GM23338 (cell line): ENCODE data around the gene VAV3. TPM values are rescaled to one million over a fixed set of nuclear protein-coding genes. Genes with fewer than 3 reads are reported as not detected.

ENCODE experiments used
- ATAC-seq: fragments of 200-7000 bp; cut with Tn5 transposase; 3 replicates; pipeline ENCODE4 v1.9.1; 2020
- DNase-seq: peaks from one replicate; pipeline ENCODE4 v3.0.0-alpha.2; 2015; ENCODE audit warnings: low spot score
- H2AFZ ChIP-seq: fragments of 200-600 bp; sonication (generic); 2 replicates; pipeline ENCODE4 v1.8.0; 2016; ENCODE audit warnings: antibody characterized with exemption, mild to moderate bottlenecking, moderate library complexity
- H3F3A ChIP-seq: fragments of 200-600 bp; sonication (generic); replicated peaks from 2 replicates; pipeline ENCODE4 v1.8.0; 2017; ENCODE audit warnings: antibody characterized with exemption, mixed run types, low read depth
- H3K27ac ChIP-seq: fragments of 200-600 bp; sonication (generic); 2 replicates; pipeline ENCODE4 v1.6.1; 2016; ENCODE audit warnings: low read depth
- H3K27me3 ChIP-seq: fragments of 200-600 bp; sonication (generic); 2 replicates; pipeline ENCODE4 v1.8.0; 2016; ENCODE audit warnings: mild to moderate bottlenecking, mixed run types, moderate library complexity; ENCODE audit not compliant: insufficient read depth
- H3K36me3 ChIP-seq: fragments of 200-600 bp; sonication (generic); 2 replicates; pipeline ENCODE4 v1.8.0; 2016; ENCODE audit warnings: mild to moderate bottlenecking; ENCODE audit not compliant: insufficient read depth
- H3K4me1 ChIP-seq: fragments of 200-600 bp; sonication (generic); 2 replicates; pipeline ENCODE4 v1.8.0; 2016; ENCODE audit warnings: mild to moderate bottlenecking, moderate library complexity; ENCODE audit not compliant: insufficient read depth
- H3K4me2 ChIP-seq: fragments of 200-600 bp; sonication (generic); 2 replicates; pipeline ENCODE4 v1.7.1; 2017; ENCODE audit warnings: mixed run types
- H3K4me3 ChIP-seq: fragments of 200-600 bp; sonication (generic); 2 replicates; pipeline ENCODE4 v1.6.1; 2016; ENCODE audit warnings: mixed run types
- H3K79me2 ChIP-seq: fragments of 200-600 bp; sonication (generic); replicated peaks from 2 replicates; pipeline ENCODE4 v1.8.0; 2017; ENCODE audit warnings: mild to moderate bottlenecking; ENCODE audit not compliant: insufficient read depth
- H3K9me2 ChIP-seq: fragments of 200-600 bp; sonication (generic); 2 replicates; pipeline ENCODE4 v1.8.0; 2017; ENCODE audit not compliant: insufficient read depth
- H4K20me1 ChIP-seq: fragments of 200-600 bp; sonication (generic); replicated peaks from 2 replicates; pipeline ENCODE4 v1.8.0; 2017; ENCODE audit warnings: mild to moderate bottlenecking; ENCODE audit not compliant: insufficient read depth
- H3K27ac Mint-ChIP-seq: 2 replicates; pipeline ENCODE4 v1.8.0; 2020; ENCODE audit warnings: inconsistent platforms, mild to moderate bottlenecking, moderate library complexity, mixed read lengths
- H3K27me3 Mint-ChIP-seq: 3 replicates; pipeline ENCODE4 v1.8.0; 2022; ENCODE audit warnings: low read depth, mild to moderate bottlenecking, moderate library complexity, mixed read lengths, inconsistent platforms; ENCODE audit not compliant: insufficient read depth, poor library complexity
- H3K36me3 Mint-ChIP-seq: 3 replicates; pipeline ENCODE4 v1.8.0; 2021; ENCODE audit warnings: low read depth, mild to moderate bottlenecking, inconsistent platforms, moderate library complexity, mixed read lengths
- H3K4me1 Mint-ChIP-seq: 3 replicates; pipeline ENCODE4 v1.8.0; 2020; ENCODE audit warnings: mild to moderate bottlenecking, inconsistent platforms, mixed read lengths
- H3K4me3 Mint-ChIP-seq: 3 replicates; pipeline ENCODE4 v1.8.0; 2021; ENCODE audit warnings: moderate library complexity, mild to moderate bottlenecking, inconsistent platforms, mixed read lengths
- H3K9me3 Mint-ChIP-seq: 3 replicates; pipeline ENCODE4 v1.8.0; 2020; ENCODE audit warnings: moderate library complexity, mild to moderate bottlenecking, inconsistent platforms, mixed read lengths
- EZH2 ChIP-seq: fragments of 200-600 bp; sonication (generic); IDR thresholded peaks from one replicate; pipeline ENCODE4 v1.8.0; 2017; ENCODE audit warnings: antibody characterized with exemption, mild to moderate bottlenecking, low read depth; ENCODE audit not compliant: unreplicated experiment
- NANOG ChIP-seq: IDR thresholded peaks from 2 replicates; pipeline ENCODE4 v1.6.1; 2016; ENCODE audit warnings: antibody characterized with exemption, borderline replicate concordance
- polyA plus RNA-seq: library from polyadenylated mRNA; unstranded; fragments of >200 nt; fragmentation: Nextera tagmentation; extraction: Ambion mirVana; gene quantifications from 2 replicates; pipeline ENCODE4 v1.2.1, GENCODE V29; 2016
- total RNA-seq: library from RNA; depleted of rRNA; stranded (reverse); fragments of >200 nt; shearing (Covaris generic); gene quantifications from 2 replicates; pipeline ENCODE4 v1.2.3, GENCODE V29; 2014
- TF ChIP-seq, protein P1 (sequence below), 2 experiments: fragments of 200-600 bp in 1 of 2; sonication (generic) in 1 of 2; conservative IDR thresholded peaks; 2 replicates each; pipeline versions ENCODE4 v1.5.1 to v1.6.1; 2016 to 2017; ENCODE audit warnings: antibody characterized with exemption in 2 of 2, low read depth in 2 of 2, mild to moderate bottlenecking in 2 of 2, moderate library complexity in 1 of 2
- TF ChIP-seq, protein P2 (sequence below): fragments of 250-450 bp; sonication (Bioruptor Pico); IDR thresholded peaks from 2 replicates; pipeline ENCODE4 v1.5.0; 2020; ENCODE audit warnings: mild to moderate bottlenecking, moderate library complexity
- TF ChIP-seq, protein P3 (sequence below): IDR thresholded peaks from 2 replicates; pipeline ENCODE4 v1.6.1; 2016; ENCODE audit warnings: antibody characterized with exemption

Gene VAV3
- total and polyA plus RNA-seq, 2 experiments from 2014 or later: 3.0 to 11.3 TPM

DNA sequence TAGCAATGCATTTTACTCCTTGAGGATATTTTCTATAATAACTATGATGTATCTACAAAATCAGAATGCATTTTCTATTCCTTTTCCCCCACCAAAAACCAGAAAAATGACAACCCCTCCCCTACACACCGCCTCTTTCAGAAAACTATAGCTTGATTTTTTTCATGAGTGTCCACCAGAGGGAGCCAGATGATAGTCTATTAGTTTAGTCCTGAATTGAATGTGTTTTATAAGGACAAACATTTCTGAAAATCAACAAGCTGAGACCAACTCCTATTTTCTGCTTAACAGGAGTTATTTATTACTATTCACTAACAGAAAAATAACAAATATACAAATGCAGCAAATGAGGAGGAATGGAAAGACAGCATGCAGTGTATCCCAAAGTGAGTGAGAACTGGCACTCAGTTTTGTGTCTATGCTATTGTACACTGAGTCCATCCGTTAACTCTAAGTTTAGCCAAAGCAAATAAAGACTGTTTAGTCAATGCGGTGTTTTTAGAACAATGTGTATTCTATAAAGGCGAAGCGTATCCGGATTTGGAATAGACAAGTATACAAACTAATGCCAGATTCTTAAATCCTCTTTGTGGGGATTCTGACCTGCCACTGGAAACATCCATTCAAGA lies 182.6 kb downstream of the VAV3 start:
- no peaks in the 10 kb centered on the region for H4K20me1 ChIP-seq
- H3K4me3 Mint-ChIP-seq: no peak overlapping the region
- H3F3A ChIP-seq: no peaks in the 10 kb centered on the region
- H3K4me2 ChIP-seq: no peak overlapping the region
- no peak overlapping the region for H3K27ac Mint-ChIP-seq
- H3K4me1 Mint-ChIP-seq: peaks cover 2% of the 10 kb centered on the region; the same call in 1 of the 3 replicates
- no peak overlapping the region for H2AFZ ChIP-seq
- no peaks in the 10 kb centered on the region for H3K36me3 Mint-ChIP-seq
- no peaks in the 10 kb centered on the region for H3K4me1 ChIP-seq
- H3K36me3 ChIP-seq: no peaks in the 10 kb centered on the region
- no peaks in the 10 kb centered on the region for H3K9me3 Mint-ChIP-seq
- no peaks in the 10 kb centered on the region for H3K79me2 ChIP-seq
- TF ChIP-seq EZH2: no peak
- TF ChIP-seq, protein P1, sequence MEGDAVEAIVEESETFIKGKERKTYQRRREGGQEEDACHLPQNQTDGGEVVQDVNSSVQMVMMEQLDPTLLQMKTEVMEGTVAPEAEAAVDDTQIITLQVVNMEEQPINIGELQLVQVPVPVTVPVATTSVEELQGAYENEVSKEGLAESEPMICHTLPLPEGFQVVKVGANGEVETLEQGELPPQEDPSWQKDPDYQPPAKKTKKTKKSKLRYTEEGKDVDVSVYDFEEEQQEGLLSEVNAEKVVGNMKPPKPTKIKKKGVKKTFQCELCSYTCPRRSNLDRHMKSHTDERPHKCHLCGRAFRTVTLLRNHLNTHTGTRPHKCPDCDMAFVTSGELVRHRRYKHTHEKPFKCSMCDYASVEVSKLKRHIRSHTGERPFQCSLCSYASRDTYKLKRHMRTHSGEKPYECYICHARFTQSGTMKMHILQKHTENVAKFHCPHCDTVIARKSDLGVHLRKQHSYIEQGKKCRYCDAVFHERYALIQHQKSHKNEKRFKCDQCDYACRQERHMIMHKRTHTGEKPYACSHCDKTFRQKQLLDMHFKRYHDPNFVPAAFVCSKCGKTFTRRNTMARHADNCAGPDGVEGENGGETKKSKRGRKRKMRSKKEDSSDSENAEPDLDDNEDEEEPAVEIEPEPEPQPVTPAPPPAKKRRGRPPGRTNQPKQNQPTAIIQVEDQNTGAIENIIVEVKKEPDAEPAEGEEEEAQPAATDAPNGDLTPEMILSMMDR (conservative IDR thresholded peaks at IDR 0.05; ENCODE audit: low read depth in 2 of 2): peak; percentile 65 to 86
- TF ChIP-seq, protein P2, sequence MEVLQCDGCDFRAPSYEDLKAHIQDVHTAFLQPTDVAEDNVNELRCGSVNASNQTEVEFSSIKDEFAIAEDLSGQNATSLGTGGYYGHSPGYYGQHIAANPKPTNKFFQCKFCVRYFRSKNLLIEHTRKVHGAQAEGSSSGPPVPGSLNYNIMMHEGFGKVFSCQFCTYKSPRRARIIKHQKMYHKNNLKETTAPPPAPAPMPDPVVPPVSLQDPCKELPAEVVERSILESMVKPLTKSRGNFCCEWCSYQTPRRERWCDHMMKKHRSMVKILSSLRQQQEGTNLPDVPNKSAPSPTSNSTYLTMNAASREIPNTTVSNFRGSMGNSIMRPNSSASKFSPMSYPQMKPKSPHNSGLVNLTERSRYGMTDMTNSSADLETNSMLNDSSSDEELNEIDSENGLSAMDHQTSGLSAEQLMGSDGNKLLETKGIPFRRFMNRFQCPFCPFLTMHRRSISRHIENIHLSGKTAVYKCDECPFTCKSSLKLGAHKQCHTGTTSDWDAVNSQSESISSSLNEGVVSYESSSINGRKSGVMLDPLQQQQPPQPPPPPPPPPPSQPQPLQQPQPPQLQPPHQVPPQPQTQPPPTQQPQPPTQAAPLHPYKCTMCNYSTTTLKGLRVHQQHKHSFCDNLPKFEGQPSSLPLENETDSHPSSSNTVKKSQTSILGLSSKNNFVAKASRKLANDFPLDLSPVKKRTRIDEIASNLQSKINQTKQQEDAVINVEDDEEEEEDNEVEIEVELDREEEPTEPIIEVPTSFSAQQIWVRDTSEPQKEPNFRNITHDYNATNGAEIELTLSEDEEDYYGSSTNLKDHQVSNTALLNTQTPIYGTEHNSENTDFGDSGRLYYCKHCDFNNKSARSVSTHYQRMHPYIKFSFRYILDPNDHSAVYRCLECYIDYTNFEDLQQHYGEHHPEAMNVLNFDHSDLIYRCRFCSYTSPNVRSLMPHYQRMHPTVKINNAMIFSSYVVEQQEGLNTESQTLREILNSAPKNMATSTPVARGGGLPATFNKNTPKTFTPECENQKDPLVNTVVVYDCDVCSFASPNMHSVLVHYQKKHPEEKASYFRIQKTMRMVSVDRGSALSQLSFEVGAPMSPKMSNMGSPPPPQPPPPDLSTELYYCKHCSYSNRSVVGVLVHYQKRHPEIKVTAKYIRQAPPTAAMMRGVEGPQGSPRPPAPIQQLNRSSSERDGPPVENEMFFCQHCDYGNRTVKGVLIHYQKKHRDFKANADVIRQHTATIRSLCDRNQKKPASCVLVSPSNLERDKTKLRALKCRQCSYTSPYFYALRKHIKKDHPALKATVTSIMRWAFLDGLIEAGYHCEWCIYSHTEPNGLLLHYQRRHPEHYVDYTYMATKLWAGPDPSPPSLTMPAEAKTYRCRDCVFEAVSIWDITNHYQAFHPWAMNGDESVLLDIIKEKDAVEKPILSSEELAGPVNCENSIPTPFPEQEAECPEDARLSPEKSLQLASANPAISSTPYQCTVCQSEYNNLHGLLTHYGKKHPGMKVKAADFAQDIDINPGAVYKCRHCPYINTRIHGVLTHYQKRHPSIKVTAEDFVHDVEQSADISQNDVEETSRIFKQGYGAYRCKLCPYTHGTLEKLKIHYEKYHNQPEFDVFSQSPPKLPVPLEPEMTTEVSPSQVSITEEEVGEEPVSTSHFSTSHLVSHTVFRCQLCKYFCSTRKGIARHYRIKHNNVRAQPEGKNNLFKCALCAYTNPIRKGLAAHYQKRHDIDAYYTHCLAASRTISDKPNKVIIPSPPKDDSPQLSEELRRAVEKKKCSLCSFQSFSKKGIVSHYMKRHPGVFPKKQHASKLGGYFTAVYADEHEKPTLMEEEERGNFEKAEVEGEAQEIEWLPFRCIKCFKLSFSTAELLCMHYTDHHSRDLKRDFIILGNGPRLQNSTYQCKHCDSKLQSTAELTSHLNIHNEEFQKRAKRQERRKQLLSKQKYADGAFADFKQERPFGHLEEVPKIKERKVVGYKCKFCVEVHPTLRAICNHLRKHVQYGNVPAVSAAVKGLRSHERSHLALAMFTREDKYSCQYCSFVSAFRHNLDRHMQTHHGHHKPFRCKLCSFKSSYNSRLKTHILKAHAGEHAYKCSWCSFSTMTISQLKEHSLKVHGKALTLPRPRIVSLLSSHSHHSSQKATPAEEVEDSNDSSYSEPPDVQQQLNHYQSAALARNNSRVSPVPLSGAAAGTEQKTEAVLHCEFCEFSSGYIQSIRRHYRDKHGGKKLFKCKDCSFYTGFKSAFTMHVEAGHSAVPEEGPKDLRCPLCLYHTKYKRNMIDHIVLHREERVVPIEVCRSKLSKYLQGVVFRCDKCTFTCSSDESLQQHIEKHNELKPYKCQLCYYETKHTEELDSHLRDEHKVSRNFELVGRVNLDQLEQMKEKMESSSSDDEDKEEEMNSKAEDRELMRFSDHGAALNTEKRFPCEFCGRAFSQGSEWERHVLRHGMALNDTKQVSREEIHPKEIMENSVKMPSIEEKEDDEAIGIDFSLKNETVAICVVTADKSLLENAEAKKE (CRISPR knock-in tag): no peak
- TF ChIP-seq NANOG: no peak
- TF ChIP-seq, protein P3, sequence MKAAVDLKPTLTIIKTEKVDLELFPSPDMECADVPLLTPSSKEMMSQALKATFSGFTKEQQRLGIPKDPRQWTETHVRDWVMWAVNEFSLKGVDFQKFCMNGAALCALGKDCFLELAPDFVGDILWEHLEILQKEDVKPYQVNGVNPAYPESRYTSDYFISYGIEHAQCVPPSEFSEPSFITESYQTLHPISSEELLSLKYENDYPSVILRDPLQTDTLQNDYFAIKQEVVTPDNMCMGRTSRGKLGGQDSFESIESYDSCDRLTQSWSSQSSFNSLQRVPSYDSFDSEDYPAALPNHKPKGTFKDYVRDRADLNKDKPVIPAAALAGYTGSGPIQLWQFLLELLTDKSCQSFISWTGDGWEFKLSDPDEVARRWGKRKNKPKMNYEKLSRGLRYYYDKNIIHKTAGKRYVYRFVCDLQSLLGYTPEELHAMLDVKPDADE: no peak
- no peaks in the 10 kb centered on the region for H3K9me2 ChIP-seq
- ATAC-seq: peak; percentile 37; the same call in 1 of the 3 replicates
- peak; percentile 78 for DNase-seq
- H3K27ac ChIP-seq: no peak overlapping the region
- H3K4me3 ChIP-seq: no peak overlapping the region
- H3K27me3 Mint-ChIP-seq: peaks cover 2% of the 10 kb centered on the region
- no peaks in the 10 kb centered on the region for H3K27me3 ChIP-seq
